ENCODE results near the gene UGT2B15.
"Not testable (repeated sequence)": the region's sequence is repeated elsewhere in the genome, so short reads cannot be mapped to it uniquely, and the experiment has no call there.

Gene UGT2B15

GRCh38 chr4:68670479-68670939 is at the start of gene UGT2B15:
Gene UGT2B15 (minus strand): TSS chr4:68670652. CDS start chr4:68670618, 34 bp downstream.
- not testable (repeated sequence) for DNase-seq

GRCh38 chr4:68719075-68719473 is 48.6 kb upstream of the UGT2B15 start:
- no peak for DNase-seq

- no peak for DNase-seq
These were observed 48.1 kb upstream of the UGT2B15 start for GRCh38 chr4:68718447-68719074.

- DNase-seq = no peak
These were observed 47.5 kb upstream of the UGT2B15 start for GRCh38 chr4:68717999-68718398.

GRCh38 chr4:68714400-68714799 is 43.9 kb upstream of the UGT2B15 start:
- no peak for DNase-seq

GRCh38 chr4:68712207-68712606 is 41.8 kb upstream of the UGT2B15 start:
- no peak for DNase-seq

GRCh38 chr4:68708566-68708965 is 38.1 kb upstream of the UGT2B15 start:
- no peak for DNase-seq

- DNase-seq = not testable (repeated sequence)
These were observed 32.7 kb upstream of the UGT2B15 start for GRCh38 chr4:68703168-68703567.

- DNase-seq = no peak
These were observed 29.7 kb upstream of the UGT2B15 start for GRCh38 chr4:68700152-68700551.

GRCh38 chr4:68693325-68694075 is 23.0 kb upstream of the UGT2B15 start:
- DNase-seq = no peak

GRCh38 chr4:68691186-68691585 is 20.7 kb upstream of the UGT2B15 start:
- no peak for DNase-seq

- DNase-seq = no peak
These were observed 12.6 kb upstream of the UGT2B15 start for GRCh38 chr4:68683034-68683433.

GRCh38 chr4:68681298-68681697 is 10.8 kb upstream of the UGT2B15 start:
- DNase-seq = not testable (repeated sequence)

- no peak for DNase-seq
These were observed 2.7 kb upstream of the UGT2B15 start for GRCh38 chr4:68673143-68673542.

- not testable (repeated sequence) for DNase-seq
These were observed 765 bp upstream of the UGT2B15 start for GRCh38 chr4:68671217-68671616.

GRCh38 chr4:68668537-68669163 is 1.8 kb downstream of the UGT2B15 start:
- DNase-seq = not testable (repeated sequence)

- DNase-seq = not testable (repeated sequence)
These were observed 2.9 kb downstream of the UGT2B15 start for GRCh38 chr4:68667551-68667950.

GRCh38 chr4:68664721-68665120 is 5.7 kb downstream of the UGT2B15 start:
- DNase-seq = not testable (repeated sequence)

GRCh38 chr4:68662836-68663574 is 7.4 kb downstream of the UGT2B15 start:
- not testable (repeated sequence) for DNase-seq

GRCh38 chr4:68658672-68659071 is 11.8 kb downstream of the UGT2B15 start:
- DNase-seq = no peak

GRCh38 chr4:68657022-68657594 is 13.3 kb downstream of the UGT2B15 start:
- DNase-seq = not testable (repeated sequence)

- DNase-seq = not testable (repeated sequence)
These were observed 13.9 kb downstream of the UGT2B15 start for GRCh38 chr4:68656445-68656973.

All from stimulated activated CD4-positive, alpha-beta T cell treated with anti-CD3 and anti-CD28 coated beads, Interleukin-2, amount 100 ng/mL, for 24 hours (primary cell).